HepG2 (cell line): ENCODE measurements around the gene TRIO. TPM values are rescaled to one million over a fixed set of nuclear protein-coding genes. Genes with fewer than 3 reads are reported as not detected.
A peak's percentile ranks its signal among the peaks of the same experiment; 100 is the strongest.

Experiments used
- ARNT2 ChIP-seq: sonication (generic); formaldehyde crosslinking; IDR thresholded peaks from 2 replicates; pipeline ENCODE4 v1.8.0; 2022; ENCODE audit warnings: mild to moderate bottlenecking, low read depth, missing genetic modification reagents, moderate library complexity
- HDAC2 ChIP-seq: sonication (generic); formaldehyde crosslinking; IDR thresholded peaks from 2 replicates; pipeline ENCODE4 v1.4.0; 2020; ENCODE audit warnings: missing genetic modification reagents
- HNRNPLL ChIP-seq: fragments of 200-400 bp; formaldehyde crosslinking; IDR thresholded peaks from 2 replicates; pipeline ENCODE4 v1.6.1; 2017; ENCODE audit warnings: mild to moderate bottlenecking, low read depth, low read length; ENCODE audit not compliant: poor library complexity, severe bottlenecking
- HOXD1 ChIP-seq: sonication (generic); formaldehyde crosslinking; IDR thresholded peaks from 2 replicates; pipeline ENCODE4 v1.5.0; 2020; ENCODE audit warnings: missing genetic modification reagents
- KLF6 ChIP-seq: IDR thresholded peaks from 2 replicates; pipeline ENCODE4 v1.8.0; 2016; ENCODE audit warnings: missing biosample characterization, missing genetic modification reagents
- KLF9 ChIP-seq: IDR thresholded peaks from 2 replicates; pipeline ENCODE4 v1.6.1; 2016; ENCODE audit warnings: low read depth
- MED13 ChIP-seq: sonication (generic); formaldehyde crosslinking; IDR thresholded peaks from 2 replicates; pipeline ENCODE4 v1.5.0; 2020; ENCODE audit warnings: missing genetic modification reagents
- REPIN1 ChIP-seq: sonication (generic); formaldehyde crosslinking; IDR thresholded peaks from 2 replicates; pipeline ENCODE4 v1.8.0; 2022; ENCODE audit warnings: missing genetic modification reagents, low read depth, mild to moderate bottlenecking, borderline replicate concordance
- RNF2 ChIP-seq: fragments of 450-650 bp; conservative IDR thresholded peaks from 2 replicates; pipeline ENCODE4 v1.6.1; 2016; ENCODE audit warnings: low read depth
- ZNF224 ChIP-seq: sonication (generic); formaldehyde crosslinking; IDR thresholded peaks from 2 replicates; pipeline ENCODE4 v1.5.0; 2020; ENCODE audit warnings: mild to moderate bottlenecking, missing genetic modification reagents
- ZNF230 ChIP-seq: sonication (generic); formaldehyde crosslinking; IDR thresholded peaks from 2 replicates; pipeline ENCODE4 v1.4.0; 2020; ENCODE audit warnings: mild to moderate bottlenecking, missing genetic modification reagents
- ZNF235 ChIP-seq: sonication (generic); formaldehyde crosslinking; IDR thresholded peaks from 2 replicates; pipeline ENCODE4 v1.8.1; 2023; ENCODE audit warnings: mild to moderate bottlenecking, missing genetic modification reagents, borderline replicate concordance
- ZNF441 ChIP-seq: sonication (generic); formaldehyde crosslinking; IDR thresholded peaks from 2 replicates; pipeline ENCODE4 v1.7.0; 2021; ENCODE audit warnings: missing genetic modification reagents, borderline replicate concordance
- ZNF574 ChIP-seq: sonication (generic); formaldehyde crosslinking; IDR thresholded peaks from 2 replicates; pipeline ENCODE4 v1.4.0; 2020; ENCODE audit warnings: missing genetic modification reagents
- polyA plus RNA-seq, 8 experiments: library from polyadenylated mRNA; depleted of rRNA in 3 of 8; stranded (reverse) in 7 of 8; unstranded in 1 of 8; fragments of >200 nt; fragmentation: Illumina TruSeq in 4 of 8; extraction: Trizol in 4 of 8; gene quantifications; 2 replicates each; pipeline versions ENCODE4 v1.2.1 to v1.2.3, GENCODE V29; 2011 to 2016; ENCODE audit warnings: low read depth in 4 of 8, missing spikeins in 1 of 8, mixed read lengths in 1 of 8; ENCODE audit not compliant: insufficient read depth in 1 of 8
- total RNA-seq, 5 experiments: library from RNA; depleted of rRNA; stranded (reverse); fragments of >200 nt; fragmentation: Illumina TruSeq; extraction: Trizol; gene quantifications; 2 replicates each; pipeline ENCODE4 v1.2.3, GENCODE V29; 2016; ENCODE audit warnings: low read depth in 1 of 5
- TF ChIP-seq, protein P1 (sequence below): sonication (generic); formaldehyde crosslinking; IDR thresholded peaks from 2 replicates; pipeline ENCODE4 v1.4.0; 2020; ENCODE audit warnings: missing genetic modification reagents, borderline replicate concordance
- TF ChIP-seq, protein P2 (sequence below): IDR thresholded peaks from 2 replicates; pipeline ENCODE4 v1.4.0; 2020; ENCODE audit warnings: mild to moderate bottlenecking, missing genetic modification reagents
- TF ChIP-seq, protein P3 (sequence below): sonication (generic); formaldehyde crosslinking; IDR thresholded peaks from 2 replicates; pipeline ENCODE4 v1.5.0; 2020; ENCODE audit warnings: mild to moderate bottlenecking, missing genetic modification reagents

The TRIO gene
- total and polyA plus RNA-seq, 2 of the 13 experiments (the other 11 are each of a cell fraction or from before 2014, with no cell fraction given) = 45.2 to 45.9 TPM

- TF ChIP-seq REPIN1 (no peak), ZNF574 (CRISPR knock-in tag) (peak; percentile 36; the same call in 1 of the 2 replicates), ZNF441 (CRISPR knock-in tag) (peak; percentile 47; the same call in 1 of the 2 replicates), KLF9 (no peak), ZNF230 (no peak), KLF6 (CRISPR knock-in tag) (no peak), HNRNPLL (peak; percentile 64), HOXD1 (0 out of 2 replicates have a peak, but pooled peaks have one; percentile 49), RNF2 (no peak), MED13 (CRISPR knock-in tag) (0 out of 2 replicates have a peak, but pooled peaks have one; percentile 25), HDAC2 (CRISPR knock-in tag) (0 out of 2 replicates have a peak, but pooled peaks have one; percentile 12), ARNT2 (0 out of 2 replicates have a peak, but pooled peaks have one; percentile 21), ZNF235 (CRISPR knock-in tag) (no peak), ZNF224 (no peak)
- TF ChIP-seq, protein P1, sequence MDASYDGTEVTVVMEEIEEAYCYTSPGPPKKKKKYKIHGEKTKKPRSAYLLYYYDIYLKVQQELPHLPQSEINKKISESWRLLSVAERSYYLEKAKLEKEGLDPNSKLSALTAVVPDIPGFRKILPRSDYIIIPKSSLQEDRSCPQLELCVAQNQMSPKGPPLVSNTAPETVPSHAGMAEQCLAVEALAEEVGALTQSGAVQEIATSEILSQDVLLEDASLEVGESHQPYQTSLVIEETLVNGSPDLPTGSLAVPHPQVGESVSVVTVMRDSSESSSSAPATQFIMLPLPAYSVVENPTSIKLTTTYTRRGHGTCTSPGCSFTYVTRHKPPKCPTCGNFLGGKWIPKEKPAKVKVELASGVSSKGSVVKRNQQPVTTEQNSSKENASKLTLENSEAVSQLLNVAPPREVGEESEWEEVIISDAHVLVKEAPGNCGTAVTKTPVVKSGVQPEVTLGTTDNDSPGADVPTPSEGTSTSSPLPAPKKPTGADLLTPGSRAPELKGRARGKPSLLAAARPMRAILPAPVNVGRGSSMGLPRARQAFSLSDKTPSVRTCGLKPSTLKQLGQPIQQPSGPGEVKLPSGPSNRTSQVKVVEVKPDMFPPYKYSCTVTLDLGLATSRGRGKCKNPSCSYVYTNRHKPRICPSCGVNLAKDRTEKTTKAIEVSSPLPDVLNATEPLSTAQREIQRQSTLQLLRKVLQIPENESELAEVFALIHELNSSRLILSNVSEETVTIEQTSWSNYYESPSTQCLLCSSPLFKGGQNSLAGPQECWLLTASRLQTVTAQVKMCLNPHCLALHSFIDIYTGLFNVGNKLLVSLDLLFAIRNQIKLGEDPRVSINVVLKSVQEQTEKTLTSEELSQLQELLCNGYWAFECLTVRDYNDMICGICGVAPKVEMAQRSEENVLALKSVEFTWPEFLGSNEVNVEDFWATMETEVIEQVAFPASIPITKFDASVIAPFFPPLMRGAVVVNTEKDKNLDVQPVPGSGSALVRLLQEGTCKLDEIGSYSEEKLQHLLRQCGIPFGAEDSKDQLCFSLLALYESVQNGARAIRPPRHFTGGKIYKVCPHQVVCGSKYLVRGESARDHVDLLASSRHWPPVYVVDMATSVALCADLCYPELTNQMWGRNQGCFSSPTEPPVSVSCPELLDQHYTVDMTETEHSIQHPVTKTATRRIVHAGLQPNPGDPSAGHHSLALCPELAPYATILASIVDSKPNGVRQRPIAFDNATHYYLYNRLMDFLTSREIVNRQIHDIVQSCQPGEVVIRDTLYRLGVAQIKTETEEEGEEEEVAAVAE (CRISPR knock-in tag) = no peak
- TF ChIP-seq, protein P2, sequence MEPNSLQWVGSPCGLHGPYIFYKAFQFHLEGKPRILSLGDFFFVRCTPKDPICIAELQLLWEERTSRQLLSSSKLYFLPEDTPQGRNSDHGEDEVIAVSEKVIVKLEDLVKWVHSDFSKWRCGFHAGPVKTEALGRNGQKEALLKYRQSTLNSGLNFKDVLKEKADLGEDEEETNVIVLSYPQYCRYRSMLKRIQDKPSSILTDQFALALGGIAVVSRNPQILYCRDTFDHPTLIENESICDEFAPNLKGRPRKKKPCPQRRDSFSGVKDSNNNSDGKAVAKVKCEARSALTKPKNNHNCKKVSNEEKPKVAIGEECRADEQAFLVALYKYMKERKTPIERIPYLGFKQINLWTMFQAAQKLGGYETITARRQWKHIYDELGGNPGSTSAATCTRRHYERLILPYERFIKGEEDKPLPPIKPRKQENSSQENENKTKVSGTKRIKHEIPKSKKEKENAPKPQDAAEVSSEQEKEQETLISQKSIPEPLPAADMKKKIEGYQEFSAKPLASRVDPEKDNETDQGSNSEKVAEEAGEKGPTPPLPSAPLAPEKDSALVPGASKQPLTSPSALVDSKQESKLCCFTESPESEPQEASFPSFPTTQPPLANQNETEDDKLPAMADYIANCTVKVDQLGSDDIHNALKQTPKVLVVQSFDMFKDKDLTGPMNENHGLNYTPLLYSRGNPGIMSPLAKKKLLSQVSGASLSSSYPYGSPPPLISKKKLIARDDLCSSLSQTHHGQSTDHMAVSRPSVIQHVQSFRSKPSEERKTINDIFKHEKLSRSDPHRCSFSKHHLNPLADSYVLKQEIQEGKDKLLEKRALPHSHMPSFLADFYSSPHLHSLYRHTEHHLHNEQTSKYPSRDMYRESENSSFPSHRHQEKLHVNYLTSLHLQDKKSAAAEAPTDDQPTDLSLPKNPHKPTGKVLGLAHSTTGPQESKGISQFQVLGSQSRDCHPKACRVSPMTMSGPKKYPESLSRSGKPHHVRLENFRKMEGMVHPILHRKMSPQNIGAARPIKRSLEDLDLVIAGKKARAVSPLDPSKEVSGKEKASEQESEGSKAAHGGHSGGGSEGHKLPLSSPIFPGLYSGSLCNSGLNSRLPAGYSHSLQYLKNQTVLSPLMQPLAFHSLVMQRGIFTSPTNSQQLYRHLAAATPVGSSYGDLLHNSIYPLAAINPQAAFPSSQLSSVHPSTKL (CRISPR knock-in tag) = no peak; the same call in 1 of the 2 replicates
- TF ChIP-seq, protein P3, sequence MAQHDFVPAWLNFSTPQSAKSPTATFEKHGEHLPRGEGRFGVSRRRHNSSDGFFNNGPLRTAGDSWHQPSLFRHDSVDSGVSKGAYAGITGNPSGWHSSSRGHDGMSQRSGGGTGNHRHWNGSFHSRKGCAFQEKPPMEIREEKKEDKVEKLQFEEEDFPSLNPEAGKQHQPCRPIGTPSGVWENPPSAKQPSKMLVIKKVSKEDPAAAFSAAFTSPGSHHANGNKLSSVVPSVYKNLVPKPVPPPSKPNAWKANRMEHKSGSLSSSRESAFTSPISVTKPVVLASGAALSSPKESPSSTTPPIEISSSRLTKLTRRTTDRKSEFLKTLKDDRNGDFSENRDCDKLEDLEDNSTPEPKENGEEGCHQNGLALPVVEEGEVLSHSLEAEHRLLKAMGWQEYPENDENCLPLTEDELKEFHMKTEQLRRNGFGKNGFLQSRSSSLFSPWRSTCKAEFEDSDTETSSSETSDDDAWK = no peak
Measured at GRCh38 chr5:14143841-14144585, 871 bp downstream of the TRIO start (continued).
